Loucy (cell line): ENCODE data around the gene RNASE7.

Source experiments
- H2AFZ ChIP-seq: fragments of 200-600 bp; sonication (generic); 2 replicates; pipeline ENCODE4 v1.6.0; 2016; ENCODE audit warnings: antibody characterized with exemption, mild to moderate bottlenecking, low read length, moderate library complexity
- H3F3A ChIP-seq: fragments of 200-600 bp; 2 replicates; pipeline ENCODE4 v1.6.0; 2016; ENCODE audit warnings: antibody characterized with exemption, low read depth, mild to moderate bottlenecking
- H3K27me3 ChIP-seq: fragments of 200-600 bp; sonication (generic); 2 replicates; pipeline ENCODE4 v1.6.1; 2014; ENCODE audit warnings: low read length, mild to moderate bottlenecking; ENCODE audit not compliant: insufficient read depth, poor library complexity, severe bottlenecking
- H3K36me3 ChIP-seq: fragments of 200-600 bp; sonication (generic); 2 replicates; pipeline ENCODE4 v1.6.1; 2016; ENCODE audit warnings: low read length; ENCODE audit not compliant: insufficient read depth
- H3K4me1 ChIP-seq: fragments of 200-600 bp; sonication (generic); 2 replicates; pipeline ENCODE4 v1.5.1; 2014; ENCODE audit warnings: low read length, mild to moderate bottlenecking; ENCODE audit not compliant: insufficient read depth, poor library complexity, severe bottlenecking
- H3K4me2 ChIP-seq: fragments of 200-600 bp; sonication (generic); 2 replicates; pipeline ENCODE4 v1.6.0; 2014; ENCODE audit warnings: antibody characterized with exemption, low read length, low read depth, mild to moderate bottlenecking; ENCODE audit not compliant: poor library complexity, severe bottlenecking
- H3K4me3 ChIP-seq: fragments of 200-600 bp; sonication (generic); 2 replicates; pipeline ENCODE4 v1.5.1; 2014; ENCODE audit warnings: low read length, mild to moderate bottlenecking, mixed read lengths; ENCODE audit not compliant: poor library complexity, severe bottlenecking
- H3K79me2 ChIP-seq: fragments of 200-600 bp; sonication (generic); 2 replicates; pipeline ENCODE4 v1.6.1; 2014; ENCODE audit warnings: low read length; ENCODE audit not compliant: insufficient read depth
- H3K9ac ChIP-seq: fragments of 200-600 bp; sonication (generic); 2 replicates; pipeline ENCODE4 v1.6.0; 2014; ENCODE audit warnings: mild to moderate bottlenecking, low read depth, low read length, moderate library complexity; ENCODE audit not compliant: poor library complexity, severe bottlenecking
- H3K9me2 ChIP-seq: fragments of 200-600 bp; sonication (generic); replicated peaks from 2 replicates; pipeline ENCODE4 v1.6.1; 2016; ENCODE audit warnings: low read depth, low read length, mixed read lengths
- H3K9me3 ChIP-seq: fragments of 200-600 bp; sonication (generic); 2 replicates; pipeline ENCODE4 v1.6.1; 2014; ENCODE audit warnings: mild to moderate bottlenecking, antibody characterized with exemption, low read length, low read depth; ENCODE audit not compliant: insufficient read depth
- H4K20me1 ChIP-seq: fragments of 200-600 bp; sonication (generic); 2 replicates; pipeline ENCODE4 v1.6.0; 2014; ENCODE audit warnings: antibody characterized with exemption, low read length, mild to moderate bottlenecking; ENCODE audit not compliant: insufficient read depth, poor library complexity, severe bottlenecking
- CTCF ChIP-seq: fragments of 200-600 bp; sonication (generic); conservative IDR thresholded peaks from 2 replicates; pipeline ENCODE4 v1.5.1; 2014; ENCODE audit warnings: mild to moderate bottlenecking, antibody characterized with exemption, low read length
- EZH2phosphoT487 ChIP-seq: fragments of 200-600 bp; IDR thresholded peaks from 2 replicates; pipeline ENCODE4 v1.6.1; 2018; ENCODE audit warnings: antibody characterized with exemption, mild to moderate bottlenecking, moderate library complexity, borderline replicate concordance

RNASE7 gene

DNA sequence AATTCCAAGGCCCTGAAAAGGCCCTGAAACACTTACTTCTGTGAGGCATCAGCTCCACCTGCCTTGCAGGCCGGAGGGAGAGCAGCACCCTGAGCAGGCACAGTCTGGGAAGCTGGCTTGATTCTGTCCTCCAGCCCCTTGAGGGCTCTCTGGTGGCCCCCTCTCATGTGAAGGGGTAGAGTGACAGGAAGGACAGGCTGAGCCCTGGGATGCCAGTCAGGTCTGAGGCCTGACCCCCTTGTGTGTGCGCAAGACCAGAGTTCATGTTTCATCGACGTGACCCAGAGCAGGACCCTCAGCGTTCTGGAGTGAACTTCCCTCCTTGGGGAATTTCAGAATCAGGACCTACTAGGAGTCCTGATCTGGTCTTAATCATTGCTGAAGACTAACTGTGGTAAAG lies 16.7 kb downstream of the RNASE7 start:
- peaks cover 9% of the 10 kb centered on the region for H3K4me1 ChIP-seq
- H3K9me3 ChIP-seq, result no peaks in the 10 kb centered on the region
- H2AFZ ChIP-seq, result no peak overlapping the region
- no peaks in the 10 kb centered on the region for H3K36me3 ChIP-seq
- H3K4me3 ChIP-seq, result no peak overlapping the region
- no peaks in the 10 kb centered on the region for H3F3A ChIP-seq
- H3K4me2 ChIP-seq, result no peak overlapping the region
- H3K9me2 ChIP-seq, result no peaks in the 10 kb centered on the region
- no peak for TF ChIP-seq EZH2phosphoT487
- no peak for TF ChIP-seq CTCF
- no peak overlapping the region for H3K9ac ChIP-seq
- H4K20me1 ChIP-seq, result no peaks in the 10 kb centered on the region
- no peaks in the 10 kb centered on the region for H3K27me3 ChIP-seq
- H3K79me2 ChIP-seq, result no peaks in the 10 kb centered on the region

DNA sequence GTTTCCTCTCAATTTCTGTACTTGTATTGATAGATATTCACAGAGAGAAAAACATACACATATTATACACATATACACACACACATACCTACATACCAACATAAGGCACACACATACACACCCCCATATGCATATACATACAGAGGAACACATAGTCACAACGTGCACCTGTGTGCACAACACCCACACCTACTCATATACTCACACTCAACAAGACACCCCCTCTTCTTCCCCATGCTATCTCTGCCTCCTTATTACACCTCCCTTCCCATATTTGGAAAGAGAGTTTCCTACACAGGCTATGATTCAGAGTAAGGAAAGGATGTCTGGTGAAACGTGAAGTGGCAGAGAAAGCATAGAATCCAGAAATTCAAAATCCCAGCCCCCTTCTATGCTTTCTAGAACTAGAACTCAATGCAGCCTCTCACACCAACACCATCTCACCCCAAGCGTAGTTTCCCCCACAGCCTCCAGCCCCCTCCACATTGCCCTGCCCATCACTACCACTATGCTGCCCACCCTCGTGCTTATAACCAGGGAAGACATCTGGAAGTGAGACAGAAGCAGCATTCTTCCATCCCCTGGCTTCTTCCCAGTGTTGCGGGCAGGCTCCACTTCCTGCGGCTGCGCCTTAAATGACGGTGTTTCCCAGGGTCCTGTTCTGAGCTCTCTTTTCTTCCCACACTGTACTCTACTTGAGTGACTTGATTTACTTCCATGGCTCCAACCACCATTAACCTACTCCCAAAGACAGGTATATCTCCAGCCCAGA lies 17.9 kb downstream of the RNASE7 start:
- TF ChIP-seq EZH2phosphoT487, result no peak
- no peak for TF ChIP-seq CTCF

GRCh38 chr14:21060614-21061346 lies 18.6 kb downstream of the RNASE7 start:
- H3K27me3 ChIP-seq, result no peaks in the 10 kb centered on the region
- H3K9me2 ChIP-seq, result no peaks in the 10 kb centered on the region
- no peak overlapping the region for H3K9ac ChIP-seq
- H3K9me3 ChIP-seq, result no peaks in the 10 kb centered on the region
- H3K4me1 ChIP-seq, result no peaks in the 10 kb centered on the region
- no peak overlapping the region for H3K4me2 ChIP-seq
- H3F3A ChIP-seq, result no peaks in the 10 kb centered on the region
- H3K36me3 ChIP-seq, result no peaks in the 10 kb centered on the region
- H2AFZ ChIP-seq, result no peak overlapping the region
- TF ChIP-seq CTCF, result no peak
- no peak for TF ChIP-seq EZH2phosphoT487
- H3K4me3 ChIP-seq, result no peak overlapping the region
- no peaks in the 10 kb centered on the region for H4K20me1 ChIP-seq
- no peaks in the 10 kb centered on the region for H3K79me2 ChIP-seq

More for the DNA sequence above, 17.9 kb downstream of the RNASE7 start:
- Histone ChIP-seq H3K9ac (no peak overlapping the region), H3K4me2 (no peak overlapping the region), H3K36me3 (no peaks in the 10 kb centered on the region), H4K20me1 (no peaks in the 10 kb centered on the region), H3K79me2 (no peaks in the 10 kb centered on the region), H3K9me2 (no peaks in the 10 kb centered on the region), H3K27me3 (no peaks in the 10 kb centered on the region), H3F3A (no peaks in the 10 kb centered on the region), H3K9me3 (no peaks in the 10 kb centered on the region), H3K4me1 (no peaks in the 10 kb centered on the region), H3K4me3 (no peak overlapping the region), H2AFZ (no peak overlapping the region)
